ENCODE results near the gene RANBP1.

RANBP1 gene

DNA sequence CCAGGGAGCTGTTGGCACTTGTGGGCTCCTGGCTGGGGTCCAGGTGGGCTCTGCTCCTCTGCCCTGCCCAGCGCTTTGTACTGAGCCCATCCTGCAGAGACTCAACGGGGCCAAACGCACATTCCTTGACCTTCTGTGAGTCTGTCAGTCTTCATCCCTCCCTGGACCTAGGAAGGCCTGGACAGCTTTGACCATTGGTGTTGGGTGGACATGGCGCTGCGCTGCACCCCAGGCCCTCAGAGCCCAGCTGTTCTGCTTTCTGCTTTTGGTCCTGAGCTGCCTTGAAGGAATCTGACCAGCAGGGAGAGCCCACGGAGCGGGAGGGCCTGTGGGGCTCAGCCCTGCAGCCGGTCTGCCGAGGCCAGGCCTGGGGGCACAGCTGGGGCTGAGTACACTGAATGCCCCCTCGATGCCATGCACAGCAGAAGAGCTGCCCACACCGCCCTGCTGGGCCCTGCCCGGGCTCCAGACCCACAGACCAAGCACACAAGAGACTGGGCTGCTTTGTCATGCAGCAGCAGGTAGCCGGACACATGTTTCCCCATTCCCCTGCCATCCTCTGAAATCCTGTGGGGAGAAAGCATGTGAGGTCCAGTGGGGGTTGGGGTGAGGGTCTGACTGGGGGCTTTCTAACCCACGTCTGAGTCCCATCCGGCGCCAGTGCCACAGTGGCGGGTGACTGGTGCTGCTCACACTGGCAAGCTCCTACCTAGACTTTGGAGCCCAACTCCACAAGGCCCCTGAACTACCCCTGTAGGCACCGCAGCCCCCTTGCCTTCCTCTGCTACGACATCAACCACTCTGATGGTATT is 59.1 kb downstream of the RANBP1 start:
- no peak for DNase-seq (ENCODE audit: low spot score)

GRCh38 chr22:20175597-20175900 is 59.6 kb downstream of the RANBP1 start:
- no peak for DNase-seq (ENCODE audit: low spot score)

DNA sequence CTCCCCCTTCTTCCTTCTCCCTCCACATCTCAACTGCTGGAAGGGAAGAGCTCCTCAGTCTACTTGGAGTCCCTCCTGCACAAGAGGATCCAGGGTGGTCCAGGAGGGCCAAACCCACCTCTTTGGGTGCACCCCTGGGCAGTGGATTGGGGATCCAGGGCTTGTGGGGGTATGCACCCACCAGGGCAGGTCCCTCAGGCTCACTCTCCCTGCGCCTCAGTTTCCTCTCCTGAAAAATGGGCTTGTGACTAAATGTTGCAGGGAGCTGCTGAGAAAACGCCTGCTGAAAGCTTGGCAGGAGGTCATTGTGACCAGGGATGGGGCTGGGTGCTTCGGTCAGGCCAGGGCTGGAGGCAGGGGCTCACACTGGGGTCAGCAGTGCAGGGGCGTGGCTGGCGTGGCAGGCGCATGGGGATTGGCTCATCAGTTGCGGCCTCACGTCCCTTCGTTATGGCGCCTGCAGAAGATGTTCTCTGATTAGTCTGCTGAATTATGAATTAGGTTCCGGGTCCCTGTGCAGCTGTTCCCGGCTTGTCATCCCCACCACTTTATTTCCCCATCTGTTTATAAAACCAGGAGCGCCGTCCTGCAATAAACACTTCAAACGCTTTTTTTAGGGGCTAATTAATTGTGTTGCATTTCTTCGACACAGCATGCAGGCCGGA is 60.6 kb downstream of the RANBP1 start:
- no peak for DNase-seq (ENCODE audit: low spot score)
